ENCODE data around the gene SF1. TPM values are rescaled to one million over a fixed set of nuclear protein-coding genes. Genes with fewer than 3 reads are reported as not detected.

Gene SF1
- total RNA-seq, 2 donors from 2014 or later, result 331 to 399 TPM

GRCh38 chr11:64723117-64723906 is 55.0 kb downstream of the SF1 start, which contains the start of gene NRXN2:
Gene NRXN2 (minus strand): TSS chr11:64723197. CDS start chr11:64713699, 9,498 bp downstream.
- Mint-ChIP-seq H3K36me3 (ENCODE audit: low read depth) (no peaks in the 10 kb centered on the region), H3K27ac (no peak within 1 kb of the TSS), H3K4me3 (peak within 1 kb of the TSS; percentile 51), H3K9me3 (no peaks in the 10 kb centered on the region), H3K27me3 (ENCODE audit: insufficient read depth) (peaks cover 54% of the 10 kb centered on the region), H3K4me1 (peaks cover 7% of the 10 kb centered on the region)
- H3K9ac ChIP-seq (ENCODE audit: extremely low read depth, low read length, poor library complexity, severe bottlenecking), result peak within 1 kb of the TSS; percentile 25
- TF ChIP-seq CTCF (conservative IDR thresholded peaks at IDR 0.05), result peak; percentile 100
- WGBS, 2 experiments (ENCODE audit: insufficient coverage in 1 of 2, insufficient read length in 1 of 2), result 3 to 12% methylated on average over 19 to 66 of the region's 66 CpGs
- H3K27me3 ChIP-seq (ENCODE audit: control insufficient read depth, insufficient read depth, low read length, poor library complexity, severe bottlenecking), result peaks cover 49% of the 10 kb centered on the region
- H3K9me3 ChIP-seq (ENCODE audit: control insufficient read depth, low read length), result no peaks in the 10 kb centered on the region
- peak within 1 kb of the TSS; percentile 79 for H3K27ac ChIP-seq (ENCODE audit: low read depth, low read length)
- H3K4me1 ChIP-seq (ENCODE audit: control insufficient read depth, insufficient read depth, low read length), result no peaks in the 10 kb centered on the region
- peak within 1 kb of the TSS; percentile 76 for H3K4me3 ChIP-seq (ENCODE audit: low read length)
- H3K36me3 ChIP-seq (ENCODE audit: control insufficient read depth, insufficient read depth, low read length), result no peaks in the 10 kb centered on the region
- DNase-seq, result peak; percentile 95

GRCh38 chr11:64722141-64723065 is 55.9 kb downstream of the SF1 start:
- H3K4me3 ChIP-seq (ENCODE audit: low read length), result no peak overlapping the region
- Mint-ChIP-seq H3K4me1 (peaks cover 7% of the 10 kb centered on the region), H3K4me3 (no peak overlapping the region), H3K27ac (no peak overlapping the region), H3K27me3 (ENCODE audit: insufficient read depth) (peaks cover 63% of the 10 kb centered on the region), H3K36me3 (ENCODE audit: low read depth) (no peaks in the 10 kb centered on the region), H3K9me3 (no peaks in the 10 kb centered on the region)
- H3K36me3 ChIP-seq (ENCODE audit: control insufficient read depth, insufficient read depth, low read length), result no peaks in the 10 kb centered on the region
- no peak overlapping the region for H3K27ac ChIP-seq (ENCODE audit: low read depth, low read length)
- H3K9me3 ChIP-seq (ENCODE audit: control insufficient read depth, low read length), result no peaks in the 10 kb centered on the region
- no peaks in the 10 kb centered on the region for H3K4me1 ChIP-seq (ENCODE audit: control insufficient read depth, insufficient read depth, low read length)
- H3K9ac ChIP-seq (ENCODE audit: extremely low read depth, low read length, poor library complexity, severe bottlenecking), result no peak overlapping the region
- peaks cover 58% of the 10 kb centered on the region for H3K27me3 ChIP-seq (ENCODE audit: control insufficient read depth, insufficient read depth, low read length, poor library complexity, severe bottlenecking)
- 27 to 48% methylated on average over 5 to 16 of the region's 36 CpGs for WGBS, 2 experiments (ENCODE audit: insufficient coverage in 1 of 2, insufficient read length in 1 of 2)
- TF ChIP-seq CTCF (conservative IDR thresholded peaks at IDR 0.05), result no peak
- DNase-seq, result peak; percentile 43

GRCh38 chr11:64721359-64721699 is 57.0 kb downstream of the SF1 start:
- peaks cover 72% of the 10 kb centered on the region for H3K27me3 Mint-ChIP-seq (ENCODE audit: insufficient read depth)
- H3K4me1 Mint-ChIP-seq, result peaks cover 7% of the 10 kb centered on the region

More at GRCh38 chr11:64721359-64721699, 57.0 kb downstream of the SF1 start:
- no peak overlapping the region for H3K4me3 Mint-ChIP-seq
- H3K27ac Mint-ChIP-seq, result no peak overlapping the region
- DNase-seq, result peak; percentile 30
- no peaks in the 10 kb centered on the region for H3K36me3 Mint-ChIP-seq (ENCODE audit: low read depth)
- WGBS, 2 experiments (ENCODE audit: insufficient coverage in 1 of 2, insufficient read length in 1 of 2), result 70 to 93% methylated on average over 3 of the region's 3 CpGs
- Histone ChIP-seq H3K4me1 (ENCODE audit: control insufficient read depth, insufficient read depth, low read length) (no peaks in the 10 kb centered on the region), H3K9ac (ENCODE audit: extremely low read depth, low read length, poor library complexity, severe bottlenecking) (no peak overlapping the region), H3K27ac (ENCODE audit: low read depth, low read length) (no peak overlapping the region), H3K9me3 (ENCODE audit: control insufficient read depth, low read length) (no peaks in the 10 kb centered on the region), H3K4me3 (ENCODE audit: low read length) (no peak overlapping the region), H3K36me3 (ENCODE audit: control insufficient read depth, insufficient read depth, low read length) (no peaks in the 10 kb centered on the region), H3K27me3 (ENCODE audit: control insufficient read depth, insufficient read depth, low read length, poor library complexity, severe bottlenecking) (peaks cover 68% of the 10 kb centered on the region)
- H3K9me3 Mint-ChIP-seq, result no peaks in the 10 kb centered on the region
- no peak for TF ChIP-seq CTCF (conservative IDR thresholded peaks at IDR 0.05)

All from endodermal cell (in vitro differentiated cells).